Occipital lobe (tissue), 2 donors: ENCODE measurements around the gene SLC16A4. TPM values are rescaled to one million over a fixed set of nuclear protein-coding genes. Genes with fewer than 3 reads are reported as not detected.
"Not testable (repeated sequence)": the region's sequence is repeated elsewhere in the genome, so short reads cannot be mapped to it uniquely, and the experiment has no call there.

Experiments used
- DNase-seq: peaks from one replicate; lab custom pipeline; 2025; lab: John Stamatoyannopoulos, UW
- total RNA-seq: library from RNA; depleted of rRNA; stranded (reverse); fragments of >200 nt; gene quantifications from one replicate; pipeline ENCODE4 v1.2.3, GENCODE V29; 2014

SLC16A4 gene
- 5.8 TPM for total RNA-seq

GRCh38 chr1:110390692-110391245, at the start of gene SLC16A4:
Gene SLC16A4, minus strand, starts transcription at chr1:110391026. Its CDS starts 1,703 bp downstream, at chr1:110389323.
- no peak for DNase-seq

DNA sequence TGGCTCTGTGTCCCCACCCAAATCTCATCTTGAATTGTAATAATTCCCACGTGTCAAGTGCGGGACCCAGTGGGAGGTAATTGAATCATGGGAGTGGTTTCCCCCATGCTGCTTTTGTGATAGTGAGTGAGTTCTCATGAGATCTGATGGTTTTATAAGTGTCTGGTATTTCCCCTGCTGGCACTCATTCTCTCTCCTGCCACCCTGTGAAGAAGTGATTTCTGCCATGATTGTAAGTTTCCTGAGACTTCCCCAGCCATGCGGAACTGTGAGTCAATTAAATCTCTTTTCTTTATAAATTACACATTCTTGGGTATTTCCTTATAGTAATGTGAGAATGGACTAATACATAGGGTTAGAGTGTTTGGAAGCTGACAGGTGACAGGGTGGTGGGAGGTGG, 49.0 kb upstream of the SLC16A4 start:
- not testable (repeated sequence) for DNase-seq

DNA sequence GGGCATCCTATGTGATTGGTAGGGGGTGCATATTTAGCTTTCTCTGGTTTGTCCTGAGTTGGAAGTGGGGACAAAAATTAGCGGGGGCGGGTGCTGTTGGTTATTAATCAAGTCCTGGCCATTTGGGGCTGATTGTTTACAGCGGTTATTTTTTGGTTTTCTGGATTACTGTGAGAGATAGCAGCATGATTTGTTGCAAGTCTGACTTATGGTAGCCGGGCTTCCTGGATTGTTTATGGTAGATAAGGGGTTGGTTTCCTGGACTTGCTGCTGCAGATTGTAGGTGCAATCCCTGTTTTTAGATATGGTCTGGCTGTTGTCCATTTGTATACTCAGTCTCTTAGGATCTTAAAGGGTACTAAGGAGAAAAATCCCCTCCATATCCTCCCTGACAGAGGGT, 48.1 kb upstream of the SLC16A4 start:
- DNase-seq: no peak

- not testable (repeated sequence) for DNase-seq
Measured at GRCh38 chr1:110437645-110438299, 46.9 kb upstream of the SLC16A4 start.

DNA sequence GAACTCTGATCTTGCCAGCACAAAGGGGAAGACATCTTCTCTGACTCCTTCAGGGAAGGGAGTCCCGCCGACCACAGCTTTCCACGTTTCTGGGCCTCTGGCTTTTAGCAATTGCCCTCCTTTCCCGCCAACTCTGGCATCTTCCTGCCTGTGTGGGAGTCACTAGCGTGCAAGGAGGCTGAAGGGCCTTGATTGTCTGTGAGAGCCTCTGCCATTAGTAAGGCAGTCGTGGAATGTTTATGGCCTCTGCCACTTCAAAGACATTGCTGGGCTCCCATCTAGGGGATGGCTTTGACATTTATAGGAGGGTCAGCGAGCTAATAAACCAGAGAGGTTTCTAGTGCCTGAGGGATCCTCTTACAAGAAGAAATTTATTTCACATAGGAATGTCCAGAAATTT, 45.8 kb upstream of the SLC16A4 start:
- DNase-seq: no peak

GRCh38 chr1:110434946-110435345, 44.1 kb upstream of the SLC16A4 start:
- DNase-seq: no peak

DNA sequence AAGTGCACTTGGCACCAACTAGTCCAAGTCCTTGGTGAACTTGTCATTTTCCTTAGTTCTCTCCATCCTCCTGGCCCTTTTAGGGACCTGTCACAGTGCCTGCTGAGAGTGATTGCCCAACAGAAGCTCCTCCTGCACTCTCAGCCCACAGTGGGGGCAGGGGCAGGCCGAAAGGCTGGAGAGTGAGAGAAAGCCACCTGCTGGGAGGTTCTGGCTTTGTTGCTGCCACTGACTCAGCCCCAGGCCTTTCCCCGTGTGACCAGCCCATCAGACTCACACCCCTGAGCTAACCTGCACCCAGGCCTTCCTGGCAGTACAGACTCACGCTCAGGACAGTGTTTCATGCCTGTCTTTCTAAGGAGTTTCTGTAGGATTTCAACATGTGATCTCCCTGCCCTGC, 43.0 kb upstream of the SLC16A4 start:
- no peak for DNase-seq

DNA sequence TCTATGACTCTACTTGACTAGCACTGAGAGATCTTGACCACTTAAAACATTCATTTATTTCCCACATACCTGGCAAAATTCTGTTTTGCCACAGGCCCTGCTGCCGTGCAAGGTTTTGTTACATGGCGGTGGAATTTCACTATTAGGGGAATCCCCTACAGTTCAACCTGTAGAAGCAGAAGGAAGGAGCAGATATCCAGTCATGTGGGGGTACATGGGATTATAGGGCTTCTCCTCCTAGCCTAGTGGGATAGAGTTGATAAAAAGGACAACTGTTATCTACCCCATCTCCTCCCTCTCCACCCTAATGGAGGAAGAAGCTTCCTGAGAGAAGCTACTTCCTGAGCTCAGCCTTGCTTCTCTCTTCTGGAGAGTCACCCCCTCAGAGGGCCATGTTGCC, 42.4 kb upstream of the SLC16A4 start:
- DNase-seq: no peak

- no peak for DNase-seq
Measured at GRCh38 chr1:110430901-110431300, 40.1 kb upstream of the SLC16A4 start.

DNA sequence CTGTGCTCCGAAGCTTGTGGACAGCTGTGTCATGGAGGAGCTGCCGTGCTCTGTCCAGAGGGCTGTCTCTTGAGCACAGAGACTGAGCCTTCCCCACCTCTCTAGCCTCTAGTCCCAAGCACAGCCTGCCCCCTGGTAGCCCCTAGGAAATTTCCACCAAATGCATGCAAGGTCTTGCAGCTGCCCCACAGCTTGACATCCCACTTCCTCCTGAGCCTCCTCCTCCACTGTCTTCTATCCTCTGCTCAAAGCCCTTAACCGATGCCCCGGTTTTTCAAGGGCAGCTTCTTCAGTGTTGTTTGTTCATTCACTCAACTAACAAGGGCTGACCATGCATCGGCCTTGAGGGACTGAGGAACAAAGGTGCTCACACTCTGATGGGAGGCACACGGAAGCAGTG, 39.5 kb upstream of the SLC16A4 start:
- no peak for DNase-seq

DNA sequence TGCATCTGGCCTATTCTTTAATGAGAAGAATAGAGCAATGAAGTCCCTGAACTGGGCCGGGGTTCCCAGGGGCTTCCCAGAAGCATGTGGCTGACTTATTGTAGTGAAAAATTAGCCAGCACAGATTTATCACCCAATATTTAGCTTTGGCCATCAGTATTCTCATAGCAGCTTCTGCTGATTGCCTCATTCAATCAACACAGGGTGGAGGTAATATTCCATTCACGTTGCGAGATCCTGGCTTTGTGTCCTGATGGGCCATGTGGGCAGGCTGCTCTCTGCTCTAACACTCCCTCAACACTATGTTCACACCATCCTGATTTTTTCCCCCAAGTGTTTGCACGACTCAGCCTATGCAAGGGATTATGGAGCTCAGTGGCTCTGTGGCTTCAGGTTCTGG, 38.1 kb upstream of the SLC16A4 start:
- DNase-seq: no peak

- no peak for DNase-seq
Measured at GRCh38 chr1:110426854-110427253, 36.0 kb upstream of the SLC16A4 start.

GRCh38 chr1:110425612-110426152, 34.9 kb upstream of the SLC16A4 start:
- DNase-seq: no peak

- no peak for DNase-seq
Measured at GRCh38 chr1:110424699-110425611, 34.1 kb upstream of the SLC16A4 start.

- no peak for DNase-seq
Measured at GRCh38 chr1:110420874-110421793, 30.3 kb upstream of the SLC16A4 start.

GRCh38 chr1:110420023-110420662, 29.3 kb upstream of the SLC16A4 start:
- no peak for DNase-seq

GRCh38 chr1:110418729-110419128, 27.9 kb upstream of the SLC16A4 start:
- no peak for DNase-seq

GRCh38 chr1:110413045-110413444, 22.2 kb upstream of the SLC16A4 start:
- not testable (repeated sequence) for DNase-seq

- DNase-seq: peak; percentile 54
Measured at GRCh38 chr1:110412576-110412975, 21.8 kb upstream of the SLC16A4 start.

GRCh38 chr1:110411173-110411735, 20.4 kb upstream of the SLC16A4 start:
- no peak for DNase-seq
